Pons (tissue), 1 donor: Measurements from ENCODE around the gene GRIK4.
A peak's percentile ranks its signal among the peaks of the same experiment; 100 is the strongest.

Experiments
- DNase-seq: peaks from one replicate; pipeline ENCODE4 v3.0.0-alpha.2; 2016; ENCODE audit warnings: low spot score

The GRIK4 gene

GRCh38 chr11:120914601-120915000 is 403.1 kb downstream of the GRIK4 start:
- no peak for DNase-seq

GRCh38 chr11:120917559-120918239 is 406.2 kb downstream of the GRIK4 start:
- no peak for DNase-seq

- DNase-seq, result no peak
Observed at GRCh38 chr11:120918257-120918656, 406.7 kb downstream of the GRIK4 start.

GRCh38 chr11:120919045-120919444 is 407.5 kb downstream of the GRIK4 start:
- DNase-seq, result no peak

- DNase-seq, result no peak
Observed at GRCh38 chr11:120919566-120919965, 408.0 kb downstream of the GRIK4 start.

GRCh38 chr11:120923866-120924508 is 412.4 kb downstream of the GRIK4 start:
- no peak for DNase-seq

GRCh38 chr11:120925944-120926343 is 414.4 kb downstream of the GRIK4 start:
- DNase-seq, result no peak

- no peak for DNase-seq
Observed at GRCh38 chr11:120928627-120929026, 417.1 kb downstream of the GRIK4 start.

GRCh38 chr11:120929090-120929489 is 417.5 kb downstream of the GRIK4 start:
- DNase-seq, result no peak

GRCh38 chr11:120929664-120930154 is 418.2 kb downstream of the GRIK4 start:
- peak; percentile 43 for DNase-seq

GRCh38 chr11:120931057-120931779 is 419.7 kb downstream of the GRIK4 start:
- DNase-seq, result no peak

GRCh38 chr11:120932305-120932915 is 420.9 kb downstream of the GRIK4 start:
- no peak for DNase-seq

GRCh38 chr11:120936356-120936755 is 424.8 kb downstream of the GRIK4 start:
- DNase-seq, result no peak

- DNase-seq, result no peak
Observed at GRCh38 chr11:120937501-120937900, 426.0 kb downstream of the GRIK4 start.

GRCh38 chr11:120938260-120938659 is 426.7 kb downstream of the GRIK4 start:
- no peak for DNase-seq

- DNase-seq, result no peak
Observed at GRCh38 chr11:120940160-120940848, 428.8 kb downstream of the GRIK4 start.

GRCh38 chr11:120941000-120941399 is 429.5 kb downstream of the GRIK4 start:
- no peak for DNase-seq

- no peak for DNase-seq
Observed at GRCh38 chr11:120942701-120943100, 431.2 kb downstream of the GRIK4 start.

GRCh38 chr11:120945042-120945441 is 433.5 kb downstream of the GRIK4 start:
- no peak for DNase-seq

- no peak for DNase-seq
Observed at GRCh38 chr11:120950880-120951279, 439.3 kb downstream of the GRIK4 start.

GRCh38 chr11:120952461-120953434 is 441.2 kb downstream of the GRIK4 start:
- peak; percentile 92 for DNase-seq
